Mononuclear cell (primary cell): ENCODE measurements around the gene PRLR. TPM values are rescaled to one million over a fixed set of nuclear protein-coding genes. Genes with fewer than 3 reads are reported as not detected.

Experiments
- H3K27me3 ChIP-seq: 2 replicates; pipeline ENCODE4 v1.6.0; 2011; ENCODE audit warnings: low read length, control low read depth; ENCODE audit not compliant: insufficient read depth
- H3K4me1 ChIP-seq: 2 replicates; pipeline ENCODE4 v1.5.1; 2011; ENCODE audit warnings: mild to moderate bottlenecking, low read length, control low read depth; ENCODE audit not compliant: insufficient read depth
- H3K4me3 ChIP-seq: 2 replicates; pipeline ENCODE4 v1.5.1; 2011; ENCODE audit warnings: mild to moderate bottlenecking, low read length, moderate library complexity
- H3K9me3 ChIP-seq: 2 replicates; pipeline ENCODE4 v1.5.1; 2011; ENCODE audit warnings: low read depth, mild to moderate bottlenecking, control low read depth, low read length
- total RNA-seq: library from RNA; depleted of rRNA; stranded (reverse); fragments of >200 nt; gene quantifications from one replicate; pipeline ENCODE4 v1.2.3, GENCODE V29; 2012

The PRLR gene
- total RNA-seq, 1 donor: 1.6 TPM

- no peaks in the 10 kb centered on the region for H3K27me3 ChIP-seq
- H3K9me3 ChIP-seq: peaks cover 13% of the 10 kb centered on the region
- no peaks in the 10 kb centered on the region for H3K4me1 ChIP-seq
- H3K4me3 ChIP-seq: no peak overlapping the region
These were observed 65.3 kb downstream of the PRLR start for GRCh38 chr5:35164860-35165542.

GRCh38 chr5:35163710-35164033 lies 66.6 kb downstream of the PRLR start:
- no peak overlapping the region for H3K4me3 ChIP-seq

GRCh38 chr5:35162848-35163709 lies 67.2 kb downstream of the PRLR start:
- no peaks in the 10 kb centered on the region for H3K4me1 ChIP-seq
- H3K27me3 ChIP-seq: no peaks in the 10 kb centered on the region

More at GRCh38 chr5:35163710-35164033, 66.6 kb downstream of the PRLR start:
- Histone ChIP-seq H3K9me3 (peaks cover 12% of the 10 kb centered on the region), H3K27me3 (no peaks in the 10 kb centered on the region), H3K4me1 (no peaks in the 10 kb centered on the region)

GRCh38 chr5:35161652-35162273 lies 68.5 kb downstream of the PRLR start:
- Histone ChIP-seq H3K4me1 (no peaks in the 10 kb centered on the region), H3K4me3 (no peak overlapping the region), H3K9me3 (no peaks in the 10 kb centered on the region)

More at GRCh38 chr5:35162848-35163709, 67.2 kb downstream of the PRLR start:
- Histone ChIP-seq H3K9me3 (peaks cover 6% of the 10 kb centered on the region), H3K4me3 (no peak overlapping the region)

GRCh38 chr5:35160486-35161116 lies 69.7 kb downstream of the PRLR start:
- Histone ChIP-seq H3K9me3 (no peaks in the 10 kb centered on the region), H3K27me3 (no peaks in the 10 kb centered on the region), H3K4me1 (no peaks in the 10 kb centered on the region), H3K4me3 (no peak overlapping the region)

More at GRCh38 chr5:35161652-35162273, 68.5 kb downstream of the PRLR start:
- no peaks in the 10 kb centered on the region for H3K27me3 ChIP-seq

GRCh38 chr5:35159370-35159742 lies 70.9 kb downstream of the PRLR start:
- H3K4me1 ChIP-seq: no peaks in the 10 kb centered on the region
- H3K9me3 ChIP-seq: no peaks in the 10 kb centered on the region
- H3K27me3 ChIP-seq: no peaks in the 10 kb centered on the region
- no peak overlapping the region for H3K4me3 ChIP-seq

GRCh38 chr5:35158622-35159369 lies 71.5 kb downstream of the PRLR start:
- no peaks in the 10 kb centered on the region for H3K9me3 ChIP-seq

GRCh38 chr5:35158204-35158603 lies 72.1 kb downstream of the PRLR start:
- no peaks in the 10 kb centered on the region for H3K4me1 ChIP-seq

More at GRCh38 chr5:35158622-35159369, 71.5 kb downstream of the PRLR start:
- Histone ChIP-seq H3K4me3 (no peak overlapping the region), H3K4me1 (no peaks in the 10 kb centered on the region), H3K27me3 (no peaks in the 10 kb centered on the region)

GRCh38 chr5:35153375-35153932 lies 76.8 kb downstream of the PRLR start:
- H3K4me1 ChIP-seq: no peaks in the 10 kb centered on the region
- no peaks in the 10 kb centered on the region for H3K27me3 ChIP-seq
- H3K9me3 ChIP-seq: no peaks in the 10 kb centered on the region
- no peak overlapping the region for H3K4me3 ChIP-seq

More at GRCh38 chr5:35158204-35158603, 72.1 kb downstream of the PRLR start:
- no peak overlapping the region for H3K4me3 ChIP-seq
- H3K9me3 ChIP-seq: no peaks in the 10 kb centered on the region
- no peaks in the 10 kb centered on the region for H3K27me3 ChIP-seq

GRCh38 chr5:35152733-35153132 lies 77.6 kb downstream of the PRLR start:
- Histone ChIP-seq H3K4me1 (no peaks in the 10 kb centered on the region), H3K9me3 (no peaks in the 10 kb centered on the region), H3K4me3 (no peak overlapping the region), H3K27me3 (no peaks in the 10 kb centered on the region)

GRCh38 chr5:35151146-35151920 lies 79.0 kb downstream of the PRLR start:
- no peaks in the 10 kb centered on the region for H3K27me3 ChIP-seq
- no peaks in the 10 kb centered on the region for H3K4me1 ChIP-seq
- no peak overlapping the region for H3K4me3 ChIP-seq
- no peaks in the 10 kb centered on the region for H3K9me3 ChIP-seq

GRCh38 chr5:35149041-35149440 lies 81.2 kb downstream of the PRLR start:
- Histone ChIP-seq H3K4me3 (no peak overlapping the region), H3K9me3 (no peaks in the 10 kb centered on the region), H3K27me3 (no peaks in the 10 kb centered on the region), H3K4me1 (no peaks in the 10 kb centered on the region)

- H3K4me3 ChIP-seq: no peak overlapping the region
- H3K9me3 ChIP-seq: no peaks in the 10 kb centered on the region
- H3K27me3 ChIP-seq: no peaks in the 10 kb centered on the region
- no peaks in the 10 kb centered on the region for H3K4me1 ChIP-seq
These were observed 83.9 kb downstream of the PRLR start for GRCh38 chr5:35146406-35146805.
